ENCODE measurements around the gene ZNF124.
"Not testable (repeated sequence)": the region's sequence is repeated elsewhere in the genome, so short reads cannot be mapped to it uniquely, and the experiment has no call there.

ZNF124 gene

DNA sequence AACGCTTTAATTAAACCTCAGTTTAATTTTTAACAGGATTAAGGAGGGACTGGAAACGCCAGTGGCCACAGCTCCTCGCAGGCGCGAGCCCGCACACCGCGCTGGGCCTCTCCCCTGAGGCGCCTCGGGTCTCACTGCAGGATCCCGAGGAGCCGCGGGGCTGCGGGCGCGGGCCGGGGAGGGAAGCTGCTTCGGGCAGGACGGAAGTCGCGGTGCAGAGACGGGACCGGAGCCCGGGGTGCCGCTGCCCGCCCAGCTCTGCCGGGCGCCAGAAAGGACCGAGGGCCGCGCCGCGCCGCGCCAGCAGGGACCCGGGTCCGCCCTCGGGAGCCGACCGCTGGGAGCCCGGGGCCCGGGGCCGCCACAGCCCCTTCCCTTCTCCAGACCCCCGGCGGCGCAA is 377 bp downstream of the ZNF124 start:
- not testable (repeated sequence) for DNase-seq (ENCODE audit: low read depth)

DNA sequence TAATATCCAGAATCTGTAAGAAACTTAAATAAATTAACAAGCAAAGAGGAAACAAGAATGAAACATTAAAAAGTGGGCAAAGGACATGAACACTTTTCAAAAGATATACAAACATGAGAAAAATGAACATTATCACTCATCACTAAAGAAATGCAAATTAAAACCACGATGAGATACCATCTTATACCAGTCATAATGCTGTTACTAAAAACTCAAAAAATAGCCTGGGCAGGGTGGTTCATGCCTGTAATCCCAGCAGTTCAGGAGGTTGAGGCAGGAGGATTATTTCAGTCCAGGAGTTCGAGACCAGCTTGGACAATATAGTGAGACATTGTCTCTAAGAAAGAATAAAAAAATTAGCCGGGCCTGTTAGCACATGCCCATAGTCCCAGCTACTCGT is 6.1 kb downstream of the ZNF124 start:
- no peak for DNase-seq (ENCODE audit: low read depth)

DNA sequence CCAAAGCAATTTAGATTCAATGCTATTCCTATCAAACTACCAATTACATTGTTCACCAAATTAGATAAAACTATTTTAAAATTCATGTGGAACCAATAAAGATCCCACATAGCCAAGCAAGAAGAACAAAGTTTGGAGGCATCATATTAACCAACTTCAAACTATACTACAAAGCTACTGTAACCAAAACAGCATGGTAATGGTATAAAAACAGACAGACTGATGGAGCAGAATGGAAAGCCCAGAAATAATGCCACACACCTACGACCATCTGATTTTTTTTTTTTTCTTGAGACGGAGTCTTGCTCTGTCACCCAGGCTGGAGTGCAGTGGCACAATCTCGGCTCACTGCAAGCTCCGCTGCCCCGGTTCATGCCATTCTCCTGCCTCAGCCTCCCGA is 7.1 kb downstream of the ZNF124 start:
- no peak for DNase-seq (ENCODE audit: low read depth)

DNA sequence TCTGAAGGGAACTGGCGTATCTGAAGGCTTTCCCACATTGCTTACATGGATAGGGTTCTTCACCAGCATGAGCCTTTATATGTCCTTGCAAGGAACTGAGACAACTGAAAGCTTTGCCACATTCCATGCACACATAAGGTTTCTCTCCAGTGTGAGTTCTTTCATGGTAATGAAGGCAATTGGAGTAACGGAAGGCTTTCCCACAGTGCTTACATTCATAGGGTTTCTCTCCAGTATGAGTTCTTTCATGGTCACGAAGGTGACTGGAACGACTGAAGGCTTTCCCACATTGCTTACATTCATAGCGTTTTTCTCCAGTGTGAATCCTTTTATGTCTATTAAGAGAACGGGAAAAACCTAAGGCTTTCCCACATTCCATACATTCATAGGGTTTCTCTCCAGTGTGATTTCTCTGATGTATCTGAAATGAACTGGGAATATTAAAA is 15.0 kb downstream of the ZNF124 start:
- DNase-seq (ENCODE audit: low read depth) = no peak

DNA sequence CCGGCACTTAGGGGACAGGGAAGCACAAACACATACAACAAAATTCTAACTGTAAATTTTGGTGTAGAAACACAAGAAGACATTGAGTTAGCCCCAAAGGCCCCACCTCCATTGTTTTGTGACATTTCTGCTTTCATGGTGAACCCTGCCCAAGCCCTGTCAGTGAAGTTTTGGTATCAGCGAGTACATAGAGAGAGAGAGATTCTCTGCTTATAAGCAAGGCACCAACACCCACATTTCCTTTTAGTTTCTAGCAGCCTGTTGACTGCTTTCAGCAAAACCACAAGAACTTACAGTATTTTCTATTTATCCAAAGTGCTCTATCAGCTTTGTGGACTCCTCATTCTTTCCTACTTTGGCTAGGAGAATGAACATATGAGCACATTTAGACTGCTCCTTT is 24.0 kb downstream of the ZNF124 start:
- no peak for DNase-seq (ENCODE audit: low read depth)

DNA sequence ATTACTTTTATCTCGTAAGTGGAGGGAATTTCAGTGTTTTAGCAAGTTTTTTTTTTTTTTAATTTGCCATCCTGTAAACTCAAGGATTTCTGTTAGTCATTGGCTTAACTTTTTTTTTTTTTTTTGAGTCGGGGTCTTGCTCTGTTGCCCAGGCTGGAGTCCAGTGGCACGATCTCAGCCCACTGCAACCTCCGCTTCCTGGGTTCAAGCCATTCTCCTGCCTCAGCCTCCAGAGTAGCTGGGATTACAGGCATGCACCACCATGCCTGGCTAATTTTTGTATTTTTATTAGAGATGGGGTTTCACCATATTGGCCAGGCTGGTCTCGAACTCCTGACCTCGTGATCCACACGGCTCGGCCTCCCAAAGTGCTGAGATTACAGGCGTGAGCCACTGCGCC is 24.7 kb downstream of the ZNF124 start:
- not testable (repeated sequence) for DNase-seq (ENCODE audit: low read depth)

DNA sequence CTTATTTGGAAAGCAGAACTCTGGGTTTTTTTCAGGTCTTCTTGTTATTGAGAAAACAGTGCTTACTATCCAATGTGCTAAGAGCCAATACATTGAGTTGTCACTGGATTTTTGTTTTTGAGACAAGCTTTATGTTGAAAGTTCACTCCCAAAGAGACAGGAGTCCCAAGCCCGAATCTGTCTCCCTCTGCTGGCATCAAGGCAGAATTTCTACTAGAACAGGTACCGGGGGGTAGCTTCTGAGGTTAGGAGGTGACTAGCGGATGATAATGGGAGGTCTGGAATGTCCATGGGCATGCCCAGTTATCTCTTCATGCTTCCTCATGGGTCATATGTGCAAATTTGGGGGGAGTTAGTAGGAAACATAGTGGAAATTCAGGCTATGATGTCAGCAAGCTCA is 25.1 kb downstream of the ZNF124 start:
- no peak for DNase-seq (ENCODE audit: low read depth)

DNA sequence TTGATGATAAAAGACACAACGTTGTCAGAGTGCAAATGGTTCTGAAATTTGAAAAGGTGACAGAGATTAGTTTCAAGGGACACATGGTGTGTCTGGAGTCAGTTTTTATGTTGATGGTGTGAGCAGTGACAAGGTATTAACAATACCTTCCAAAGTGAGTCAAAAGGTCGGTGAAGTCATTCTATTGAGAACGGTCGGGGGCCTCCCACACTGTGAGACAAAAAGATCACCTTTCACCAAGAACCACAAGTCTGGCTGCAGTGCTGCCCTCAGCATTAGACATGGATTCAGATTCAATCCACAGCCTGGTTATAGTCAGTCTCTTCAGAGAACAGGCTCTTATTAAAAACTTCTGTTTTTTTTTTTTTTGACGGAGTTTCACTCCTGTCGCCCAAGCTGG is 26.5 kb downstream of the ZNF124 start:
- no peak for DNase-seq (ENCODE audit: low read depth)

DNA sequence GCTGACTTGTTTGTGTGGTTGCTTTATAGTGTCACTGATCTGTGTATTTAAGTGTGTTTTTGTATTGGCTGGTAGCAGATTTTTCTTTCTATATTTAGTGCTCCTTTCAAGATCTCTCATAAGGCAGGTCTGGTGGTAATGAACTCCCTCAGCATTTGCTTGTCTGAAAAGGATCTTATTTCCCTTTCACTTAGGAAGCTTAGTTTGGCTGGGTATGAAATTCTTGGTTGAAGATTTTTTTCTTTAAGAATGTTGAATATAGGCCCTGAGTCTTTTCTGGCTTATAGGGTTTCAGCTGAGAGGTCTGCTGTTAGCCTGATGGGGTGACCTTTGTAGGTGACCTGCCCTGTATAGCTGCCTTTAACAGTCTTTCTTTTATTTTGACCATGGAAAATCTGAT is 32.3 kb downstream of the ZNF124 start:
- DNase-seq (ENCODE audit: low read depth) = not testable (repeated sequence)

DNA sequence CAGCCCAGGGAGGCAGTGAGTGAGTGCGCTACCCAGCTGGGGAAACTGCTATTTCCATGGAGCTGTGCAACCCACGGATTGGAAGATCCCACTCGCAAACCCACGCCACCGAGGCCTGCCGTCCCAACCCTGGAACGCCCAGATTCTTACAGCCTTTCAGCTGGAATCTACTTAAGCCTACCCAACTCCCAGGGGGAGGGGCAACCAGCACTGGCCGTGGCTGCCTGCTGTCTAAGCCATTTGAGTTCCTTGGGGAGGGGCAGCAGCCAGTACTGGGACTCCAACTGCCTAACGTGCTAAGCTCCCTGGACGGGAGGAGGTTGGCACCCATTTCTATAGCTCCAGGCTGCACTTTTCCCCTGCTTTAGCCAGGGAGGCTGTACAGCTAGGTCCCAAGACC is 40.6 kb downstream of the ZNF124 start:
- no peak for DNase-seq (ENCODE audit: low read depth)

DNA sequence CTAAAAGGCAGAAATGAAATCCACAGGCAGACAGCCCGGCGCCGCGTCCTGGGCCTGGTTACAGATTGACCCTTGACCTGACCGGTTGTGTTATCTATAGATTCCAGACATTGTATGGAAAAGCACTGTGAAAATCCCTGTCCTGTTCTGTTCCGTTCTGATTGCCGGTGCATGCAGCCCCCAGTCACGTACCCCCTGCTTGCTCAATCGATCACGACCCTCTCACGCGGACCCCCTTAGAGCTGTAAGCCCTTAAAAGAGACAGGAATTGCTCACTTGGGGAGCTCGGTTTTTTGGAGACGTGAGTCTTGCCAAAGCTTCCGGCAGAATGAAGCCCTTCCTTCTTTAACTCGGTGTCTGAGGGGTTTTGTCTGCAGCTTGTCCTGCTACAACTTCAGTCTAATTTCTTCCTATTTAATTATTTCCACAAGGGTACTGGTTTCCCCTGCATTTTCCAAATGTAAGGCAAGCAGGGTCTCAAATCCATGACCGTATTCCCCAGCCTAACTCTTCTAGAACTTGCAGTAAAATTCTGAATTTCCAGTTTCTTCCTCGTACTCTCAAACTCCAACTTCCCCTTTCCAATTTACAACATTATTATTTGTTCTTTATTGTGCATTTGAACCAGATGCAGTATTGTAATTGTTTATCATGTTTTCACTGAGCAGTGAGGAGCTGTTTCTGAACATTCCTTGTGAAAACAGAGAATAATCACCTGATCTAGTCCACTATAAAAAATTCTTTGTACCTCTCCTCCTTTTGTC is 44.1 kb downstream of the ZNF124 start:
- DNase-seq (ENCODE audit: low read depth) = not testable (repeated sequence)

DNA sequence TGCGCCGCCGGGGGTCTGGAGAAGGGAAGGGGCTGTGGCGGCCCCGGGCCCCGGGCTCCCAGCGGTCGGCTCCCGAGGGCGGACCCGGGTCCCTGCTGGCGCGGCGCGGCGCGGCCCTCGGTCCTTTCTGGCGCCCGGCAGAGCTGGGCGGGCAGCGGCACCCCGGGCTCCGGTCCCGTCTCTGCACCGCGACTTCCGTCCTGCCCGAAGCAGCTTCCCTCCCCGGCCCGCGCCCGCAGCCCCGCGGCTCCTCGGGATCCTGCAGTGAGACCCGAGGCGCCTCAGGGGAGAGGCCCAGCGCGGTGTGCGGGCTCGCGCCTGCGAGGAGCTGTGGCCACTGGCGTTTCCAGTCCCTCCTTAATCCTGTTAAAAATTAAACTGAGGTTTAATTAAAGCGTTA is 45.2 kb downstream of the ZNF124 start:
- DNase-seq (ENCODE audit: low read depth) = not testable (repeated sequence)

DNA sequence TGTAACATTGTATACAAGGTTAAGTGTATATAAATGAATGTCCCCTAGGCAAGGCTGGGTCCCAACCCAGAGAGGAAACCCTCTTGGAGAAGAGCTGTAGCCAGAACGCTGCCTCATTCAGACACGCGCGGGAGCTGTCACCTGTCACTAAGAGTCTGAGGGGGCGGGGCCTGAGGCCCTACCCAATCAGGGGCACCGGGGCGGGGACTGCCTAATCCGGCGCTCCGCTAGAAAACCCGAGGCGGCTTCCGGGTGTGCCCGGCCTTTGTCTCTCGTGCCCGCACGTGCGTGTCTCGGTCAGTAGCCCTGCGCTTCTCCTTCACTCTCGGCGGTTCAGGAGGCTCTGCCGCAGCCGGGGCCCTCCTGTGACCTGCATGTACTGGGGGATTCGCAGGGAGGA is 45.7 kb downstream of the ZNF124 start:
- DNase-seq (ENCODE audit: low read depth) = not testable (repeated sequence)

DNA sequence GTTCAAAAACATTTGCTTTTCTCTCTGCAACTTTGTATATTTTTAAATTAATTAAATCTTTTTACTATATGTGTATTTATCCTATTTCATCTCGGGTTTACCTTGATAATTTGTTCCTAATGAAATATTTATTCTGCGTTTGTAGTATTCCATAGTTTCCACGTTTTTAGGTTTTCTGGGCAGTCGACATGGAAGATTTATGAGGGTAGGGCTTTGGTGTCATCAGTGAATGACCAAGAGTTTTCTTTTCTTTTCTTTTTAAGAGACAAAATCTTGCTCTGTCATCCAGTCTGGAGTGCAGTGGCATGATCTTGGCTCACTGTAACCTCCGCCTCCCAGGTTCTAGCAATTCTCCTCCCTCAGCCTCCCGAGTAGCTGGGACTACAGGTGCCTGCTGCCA is 50.4 kb downstream of the ZNF124 start:
- no peak for DNase-seq (ENCODE audit: low read depth)

DNA sequence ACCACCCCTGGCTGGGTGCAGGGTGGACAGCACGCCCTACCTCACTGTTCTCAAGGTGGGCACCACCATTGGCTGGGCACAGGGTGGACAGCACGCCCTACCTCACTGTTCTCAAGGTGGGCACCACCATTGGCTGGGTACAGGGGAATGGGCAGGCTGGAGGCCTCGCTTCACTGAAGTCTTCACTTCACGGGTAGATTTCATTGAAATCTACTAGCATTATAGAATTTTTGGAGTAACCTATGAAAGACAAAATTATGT is 51.5 kb downstream of the ZNF124 start:
- not testable (repeated sequence) for DNase-seq (ENCODE audit: low read depth)

DNA sequence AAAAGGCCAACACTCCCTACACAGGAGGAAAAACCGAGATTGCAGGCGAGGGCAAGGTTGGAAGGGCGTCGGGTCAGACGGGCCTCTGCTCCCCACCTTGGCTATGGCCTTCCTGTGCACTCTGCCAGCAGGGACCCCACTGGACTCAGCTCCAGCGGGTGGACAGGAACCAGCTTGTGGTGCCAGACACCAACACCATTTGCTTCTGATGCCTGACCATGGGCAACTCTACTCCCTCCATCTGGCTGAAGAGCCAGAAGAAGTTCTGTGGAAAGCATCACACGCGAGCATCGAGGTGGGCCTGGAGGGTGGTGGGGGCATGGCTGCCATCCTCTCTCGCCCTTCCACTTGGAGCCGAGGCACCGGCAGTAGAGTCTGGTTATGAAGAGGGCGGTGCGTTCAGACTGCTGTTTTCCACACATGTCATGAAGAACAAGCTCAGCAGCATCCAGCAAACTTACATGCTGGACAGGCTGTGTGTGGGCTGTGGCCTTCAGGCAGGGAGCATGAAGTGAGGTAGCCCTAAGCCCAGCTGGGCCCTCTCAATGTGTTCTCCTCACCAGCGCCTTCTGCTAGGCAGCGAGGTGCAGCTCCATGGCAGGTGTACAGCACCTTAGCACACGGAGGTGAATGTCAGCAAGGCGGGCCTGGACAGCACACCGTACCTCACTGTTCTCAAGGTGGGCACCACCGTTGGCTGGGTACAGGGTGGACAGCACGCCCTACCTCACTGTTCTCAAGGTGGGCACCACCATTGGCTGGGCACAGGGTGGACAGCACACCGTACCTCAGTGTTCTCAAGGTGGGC is 52.0 kb downstream of the ZNF124 start:
- no peak for DNase-seq (ENCODE audit: low read depth)

DNA sequence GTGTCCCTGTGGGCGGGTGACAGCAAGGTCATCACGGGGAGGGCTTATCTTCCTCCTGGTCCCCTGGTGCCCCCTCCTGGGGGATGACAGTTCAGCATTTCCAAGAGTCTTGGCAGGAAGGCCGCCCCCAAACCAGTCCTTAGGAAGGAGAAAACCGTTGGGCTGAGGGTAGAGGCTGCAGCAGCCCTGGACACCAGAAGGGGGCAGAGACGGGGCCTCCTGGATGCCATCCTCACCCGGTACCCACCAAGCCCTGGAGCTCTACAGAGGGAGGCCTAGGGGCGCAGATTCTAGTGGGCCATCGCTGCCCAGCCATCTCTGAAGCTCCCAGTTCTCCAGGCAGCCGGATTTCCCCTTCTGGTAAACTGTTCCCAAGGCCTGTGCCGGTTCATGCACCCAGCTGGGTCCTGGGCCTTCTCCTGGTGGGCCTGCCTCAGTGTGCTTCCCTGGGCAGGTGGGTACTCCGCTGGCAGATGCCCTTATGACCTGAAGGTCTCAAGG is 52.8 kb downstream of the ZNF124 start:
- DNase-seq (ENCODE audit: low read depth) = no peak

DNA sequence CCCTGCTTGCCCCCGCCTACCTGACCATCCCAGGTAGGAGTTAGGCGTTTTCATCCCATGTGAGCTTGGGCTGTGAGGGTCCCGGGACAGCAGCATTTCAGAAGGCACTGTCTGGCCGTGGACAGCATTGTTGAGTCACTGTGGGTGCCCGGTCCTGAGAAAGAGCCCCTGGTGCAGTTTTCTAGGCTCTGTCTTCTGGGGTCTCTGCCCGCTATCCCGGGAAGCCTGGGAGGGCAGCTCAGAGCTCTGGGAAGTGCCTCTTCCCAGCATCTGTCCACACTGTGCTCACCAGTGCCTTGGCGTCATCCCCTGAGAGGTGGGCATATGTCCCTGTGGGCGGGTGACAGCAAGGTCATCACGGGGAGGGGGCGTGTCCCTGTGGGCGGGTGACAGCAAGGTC is 56.3 kb downstream of the ZNF124 start:
- DNase-seq (ENCODE audit: low read depth) = no peak

DNA sequence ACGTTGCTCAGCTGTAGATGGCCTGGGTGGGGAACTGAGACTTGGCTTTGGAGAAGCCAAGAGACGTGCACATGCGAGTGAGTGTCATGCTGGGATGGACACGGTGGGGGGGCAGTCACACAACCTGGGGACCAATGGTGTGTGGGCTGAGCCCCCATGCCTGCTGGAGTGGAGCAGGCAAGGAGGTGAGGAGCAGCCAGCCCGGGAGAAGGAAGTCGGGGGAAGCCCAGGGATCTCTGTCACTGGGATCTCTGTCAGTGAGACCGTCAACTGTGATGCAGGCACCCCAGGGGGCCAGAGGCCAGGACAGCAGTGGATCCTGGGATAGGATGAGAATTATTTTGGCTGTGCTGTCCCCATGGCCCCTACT is 56.7 kb downstream of the ZNF124 start:
- DNase-seq (ENCODE audit: low read depth) = no peak

DNA sequence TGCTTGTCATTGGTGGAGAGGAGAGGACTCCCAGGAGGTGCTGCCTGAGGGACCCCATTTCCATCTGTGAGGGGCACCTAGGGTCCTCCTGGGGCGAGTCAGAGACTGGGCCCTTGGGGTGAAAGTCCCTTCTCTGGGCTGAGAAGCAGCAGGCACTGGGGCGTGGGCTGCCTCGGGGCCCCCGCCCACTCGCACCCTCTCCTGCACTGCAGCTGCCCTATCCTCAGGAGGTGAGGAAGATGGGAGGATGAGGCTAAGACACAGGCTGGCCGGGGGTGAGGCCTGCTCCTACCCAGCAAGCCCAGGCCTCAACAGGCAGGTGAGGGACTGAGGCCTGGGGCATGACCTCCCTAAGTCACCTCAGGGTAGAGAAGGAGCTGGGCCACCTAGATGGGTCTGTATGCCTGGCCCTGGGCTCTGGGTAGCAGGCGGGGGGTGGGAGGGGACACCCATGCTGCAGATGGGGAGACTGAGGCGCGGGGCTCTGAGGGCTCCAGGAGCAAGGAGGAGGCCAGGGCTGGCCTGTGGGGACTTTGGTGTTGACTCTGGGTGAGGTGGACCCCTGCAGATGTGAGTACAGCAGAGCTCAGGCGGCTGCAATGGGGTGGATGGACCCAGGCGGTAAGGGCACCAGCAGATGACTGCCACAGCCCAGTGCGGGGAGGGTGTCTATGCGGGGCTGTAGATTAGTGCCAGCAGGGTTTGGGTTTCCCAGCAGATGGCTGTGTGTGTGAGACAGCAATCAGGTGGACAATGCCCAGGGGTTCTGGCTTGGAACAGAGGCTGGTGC is 57.3 kb downstream of the ZNF124 start:
- no peak for DNase-seq (ENCODE audit: low read depth)

DNA sequence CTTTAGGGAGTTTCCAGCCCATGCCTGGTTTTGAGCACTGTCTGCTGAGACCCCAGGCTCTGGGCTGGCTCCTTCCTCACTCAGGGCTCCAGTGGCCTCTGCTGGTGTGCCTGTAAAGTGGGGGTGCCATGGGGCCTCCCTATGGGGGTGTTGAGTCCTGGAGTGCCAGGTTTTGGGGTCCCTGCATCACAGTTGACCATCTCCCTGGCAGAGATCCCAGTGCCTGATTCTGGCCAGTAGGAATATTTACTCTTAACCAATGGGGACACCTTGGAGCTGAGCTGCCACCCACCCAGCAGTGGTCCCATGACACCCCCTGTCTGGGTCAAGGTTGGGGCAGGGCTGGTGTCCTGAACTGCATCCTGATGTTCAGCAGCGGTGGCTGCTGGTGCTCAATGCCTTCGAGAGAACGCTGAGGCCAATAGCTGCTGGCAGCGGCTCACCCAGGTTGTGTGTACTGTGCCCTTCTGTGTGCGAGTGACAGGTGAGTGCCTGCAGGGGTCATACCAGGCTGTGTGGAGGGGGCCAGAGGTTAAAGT is 58.0 kb downstream of the ZNF124 start:
- no peak for DNase-seq (ENCODE audit: low read depth)

DNA sequence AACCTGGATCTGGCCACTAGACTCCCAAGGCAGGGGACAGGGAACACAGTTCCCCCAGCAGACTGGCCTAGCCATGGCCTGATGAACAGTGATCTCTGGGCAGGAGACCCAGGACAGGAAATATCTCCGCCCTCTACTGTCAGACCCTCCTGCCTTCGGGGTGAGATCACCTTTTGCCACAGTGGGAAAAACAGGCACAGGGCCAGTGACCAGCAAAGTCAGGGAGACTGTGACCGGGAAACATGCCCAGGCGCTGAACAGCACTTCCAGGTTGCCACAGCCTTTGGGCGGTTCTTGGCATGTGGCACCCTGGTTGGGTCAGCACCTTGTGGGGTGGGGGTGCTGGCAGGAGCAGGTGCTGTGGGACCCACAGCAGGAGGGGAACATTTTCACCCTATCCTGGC is 58.7 kb downstream of the ZNF124 start:
- no peak for DNase-seq (ENCODE audit: low read depth)

DNA sequence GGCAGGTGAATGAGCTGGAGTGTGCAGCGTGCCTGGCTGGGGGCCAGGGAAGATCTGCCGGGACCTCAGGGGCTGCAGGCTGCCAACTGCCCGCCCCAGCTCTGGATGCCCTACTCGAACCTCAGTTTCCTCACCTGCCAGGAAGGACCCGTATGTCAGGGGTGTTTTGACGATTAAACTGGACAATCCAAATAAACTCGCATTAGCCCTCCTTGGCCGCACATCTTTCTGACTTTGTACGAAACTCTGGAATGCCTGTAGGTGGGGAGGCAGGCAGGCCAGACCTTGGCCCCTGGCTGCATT is 59.4 kb downstream of the ZNF124 start:
- DNase-seq (ENCODE audit: low read depth) = no peak

Data from HS-5 (cell line).